MCF 10A (cell line): ENCODE measurements around the gene M1AP. TPM values are rescaled to one million over a fixed set of nuclear protein-coding genes. Genes with fewer than 3 reads are reported as not detected.

ENCODE experiments used
- BruUV-seq: library from RNA; stranded (reverse); fragments of 400-500 nt; replicated peaks from 2 replicates; lab custom pipeline; 2021; lab: Mats Ljungman, UMichigan
- CTCF ChIA-PET: fragments of 300-600 bp; sonication (Branson Sonifier 250); formaldehyde crosslinking; extraction: SDS; loops from one replicate; lab custom pipeline; 2021; ENCODE audit warnings: antibody characterized with exemption, inconsistent platforms; lab: Yijun Ruan, JAX
- POLR2A ChIA-PET: fragments of 300-600, 350-650 bp; sonication (Branson Sonifier 250); formaldehyde crosslinking; extraction: SDS; loops from one replicate; lab custom pipeline; 2020; ENCODE audit warnings: antibody characterized with exemption, inconsistent platforms; lab: Yijun Ruan, JAX
- DNase-seq: peaks from one replicate; pipeline ENCODE4 v3.0.0-alpha.2; 2018; ENCODE audit not compliant: unreplicated experiment
- H3K27ac Mint-ChIP-seq: one replicate; pipeline ENCODE4 v1.8.0; 2022; ENCODE audit warnings: mild to moderate bottlenecking, low read depth, mixed read lengths; ENCODE audit not compliant: unreplicated experiment
- H3K27me3 Mint-ChIP-seq: one replicate; pipeline ENCODE4 v1.8.0; 2022; ENCODE audit warnings: mixed read lengths; ENCODE audit not compliant: insufficient read depth, unreplicated experiment
- H3K36me3 Mint-ChIP-seq: one replicate; pipeline ENCODE4 v1.8.0; 2022; ENCODE audit warnings: mild to moderate bottlenecking, moderate library complexity, mixed read lengths; ENCODE audit not compliant: insufficient read depth, unreplicated experiment
- H3K4me1 Mint-ChIP-seq: one replicate; pipeline ENCODE4 v1.8.0; 2022; ENCODE audit warnings: mixed read lengths; ENCODE audit not compliant: insufficient read depth, unreplicated experiment
- H3K4me3 Mint-ChIP-seq: one replicate; pipeline ENCODE4 v1.8.0; 2022; ENCODE audit warnings: mild to moderate bottlenecking, moderate library complexity, mixed read lengths; ENCODE audit not compliant: unreplicated experiment
- H3K9me3 Mint-ChIP-seq: one replicate; pipeline ENCODE4 v1.8.0; 2022; ENCODE audit warnings: mixed read lengths; ENCODE audit not compliant: unreplicated experiment
- CTCF ChIP-seq: fragments of 200-600 bp; IDR thresholded peaks from one replicate; pipeline ENCODE4 v1.8.0; 2022; ENCODE audit warnings: antibody characterized with exemption, mild to moderate bottlenecking; ENCODE audit not compliant: unreplicated experiment
- intact Hi-C: fragments of 100-400 bp; cut with micrococcal nuclease; formaldehyde crosslinking; loops from 2 replicates; pipeline ENCODE4 v1.14.1; 2022
- total RNA-seq: library from RNA; stranded (reverse); gene quantifications from 2 replicates; pipeline ENCODE4 v1.2.3, GENCODE V29; 2022

M1AP gene
- total RNA-seq, 1 experiment from 2014 or later = not detected

GRCh38 chr2:74625658-74626425 is 22.3 kb downstream of the M1AP start:
- Mint-ChIP-seq H3K4me3 (no peak overlapping the region), H3K9me3 (no peaks in the 10 kb centered on the region), H3K27ac (no peak overlapping the region), H3K36me3 (no peaks in the 10 kb centered on the region), H3K27me3 (no peaks in the 10 kb centered on the region), H3K4me1 (no peaks in the 10 kb centered on the region)
- DNase-seq = no peak
- ChIA-PET POLR2A (interaction anchor here (0.6 kb wide), 1 partner anchor 209 kb away, joined by 3 read pairs; no protein-coding TSS in a partner anchor), CTCF (no interaction called here)
- no TSS peak for BruUV-seq
- intact Hi-C loops = no loop called here
- no peak for TF ChIP-seq CTCF

GRCh38 chr2:74620671-74621070 is 27.5 kb downstream of the M1AP start:
- CTCF ChIA-PET = no interaction called here
- peaks cover 33% of the 10 kb centered on the region for H3K27me3 Mint-ChIP-seq
- no TSS peak for BruUV-seq

GRCh38 chr2:74619651-74620297 is 28.4 kb downstream of the M1AP start:
- Mint-ChIP-seq H3K4me1 (no peaks in the 10 kb centered on the region), H3K9me3 (no peaks in the 10 kb centered on the region), H3K27ac (no peak overlapping the region), H3K36me3 (no peaks in the 10 kb centered on the region), H3K27me3 (peaks cover 42% of the 10 kb centered on the region), H3K4me3 (no peak overlapping the region)
- intact Hi-C loops = no loop called here
- TF ChIP-seq CTCF = no peak
- CTCF ChIA-PET = no interaction called here
- POLR2A ChIA-PET = interaction anchor here (0.8 kb wide), 1 partner anchor 15 kb away, joined by 3 read pairs; no protein-coding TSS in a partner anchor
- DNase-seq = no peak
- BruUV-seq = no TSS peak

More at GRCh38 chr2:74620671-74621070, 27.5 kb downstream of the M1AP start:
- no peak for TF ChIP-seq CTCF
- intact Hi-C loops = no loop called here
- no peak overlapping the region for H3K27ac Mint-ChIP-seq
- H3K4me1 Mint-ChIP-seq = no peaks in the 10 kb centered on the region
- DNase-seq = no peak
- H3K4me3 Mint-ChIP-seq = no peak overlapping the region
- no peaks in the 10 kb centered on the region for H3K36me3 Mint-ChIP-seq
- POLR2A ChIA-PET = no interaction called here
- H3K9me3 Mint-ChIP-seq = no peaks in the 10 kb centered on the region

- TF ChIP-seq CTCF = no peak
- CTCF ChIA-PET = interaction anchor here (0.6 kb wide), 1 partner anchor 34 kb away, joined by 3 read pairs; no protein-coding TSS in a partner anchor
- Mint-ChIP-seq H3K4me1 (no peaks in the 10 kb centered on the region), H3K36me3 (no peaks in the 10 kb centered on the region), H3K4me3 (no peak overlapping the region), H3K27ac (no peak overlapping the region), H3K27me3 (peaks cover 54% of the 10 kb centered on the region), H3K9me3 (no peaks in the 10 kb centered on the region)
- DNase-seq = no peak
- no TSS peak for BruUV-seq
- intact Hi-C loops = no loop called here
- POLR2A ChIA-PET = interaction anchor here (0.8 to 1.0 kb wide), 2 partner anchors 14 to 29 kb away, joined by 3 read pairs; no protein-coding TSS in a partner anchor
Observed at GRCh38 chr2:74618410-74619083, 29.6 kb downstream of the M1AP start.
